HL-60/S4 (cell line): ENCODE data around the gene UBAP1.
"Not testable (repeated sequence)": the region's sequence is repeated elsewhere in the genome, so short reads cannot be mapped to it uniquely, and the experiment has no call there.

Source experiments
- in situ Hi-C: fragments of 300-500 bp; cut with MboI; formaldehyde crosslinking; loops from 2 replicates; pipeline ENCODE4 v1.14.3; 2022; ENCODE audit warnings: low sequenced_read_pairs

The UBAP1 gene

DNA sequence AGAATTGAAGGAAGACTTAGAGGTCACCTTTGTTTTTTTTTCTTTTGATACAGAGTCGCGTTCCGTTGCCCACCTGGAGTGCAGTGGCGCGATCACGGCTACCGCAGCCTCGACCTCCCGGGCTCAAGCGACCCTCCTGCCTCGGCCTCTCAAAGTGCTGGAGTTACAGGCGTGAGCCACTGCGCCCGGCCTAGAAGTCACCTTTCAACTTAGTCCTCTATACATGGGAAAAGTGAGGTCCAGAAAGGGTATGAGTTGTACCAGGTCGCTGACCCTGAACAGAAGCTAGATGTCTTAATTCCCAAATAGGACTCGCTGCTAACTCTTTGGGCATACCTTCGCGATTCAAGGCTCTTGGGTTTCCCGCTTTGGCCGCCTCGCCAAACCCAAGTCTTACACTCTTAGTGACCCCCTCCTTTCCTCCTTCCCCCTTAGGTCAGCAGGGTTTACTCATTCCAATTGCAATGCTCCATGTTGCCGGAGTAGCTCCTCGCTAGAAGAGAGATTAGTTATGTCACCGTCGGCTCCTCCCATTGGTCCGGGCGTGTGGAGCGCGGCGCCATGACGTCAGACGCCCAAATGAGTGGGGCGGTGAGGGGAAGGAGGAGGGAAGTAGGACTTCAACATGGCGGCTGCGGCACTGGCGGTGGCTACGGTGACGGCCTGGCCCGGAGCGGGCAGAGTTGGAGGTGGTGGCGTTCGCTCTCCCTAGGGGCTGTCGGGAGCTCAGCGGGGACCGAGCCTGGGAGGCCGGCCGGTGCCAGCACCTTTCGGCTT, at the start of gene UBAP1:
TSS of gene UBAP1 (plus strand) at position 608 of the 777 bp plus-strand sequence. CDS start 41,872 bp downstream, outside the sequence.
- in situ Hi-C loops = no loop called here

DNA sequence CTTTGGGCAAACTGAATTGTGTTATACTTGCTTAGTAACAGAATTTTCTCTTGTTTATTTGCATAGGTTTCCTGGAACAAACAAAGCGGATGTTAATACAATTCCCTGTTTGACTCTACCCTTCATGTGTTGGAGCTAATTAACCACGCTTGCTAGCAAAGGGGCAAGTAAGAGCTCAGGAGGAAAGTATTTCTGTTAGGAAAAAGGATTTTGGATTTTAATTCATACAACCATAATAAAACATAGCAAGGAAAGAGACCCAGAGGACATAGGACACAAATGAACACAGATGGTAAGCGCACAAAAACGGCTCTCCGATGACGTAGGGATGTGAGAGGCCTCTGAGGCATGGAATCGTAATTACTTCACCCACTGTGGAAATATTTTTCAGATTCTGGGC, 47.3 kb upstream of the UBAP1 start:
- in situ Hi-C loops = no loop called here

DNA sequence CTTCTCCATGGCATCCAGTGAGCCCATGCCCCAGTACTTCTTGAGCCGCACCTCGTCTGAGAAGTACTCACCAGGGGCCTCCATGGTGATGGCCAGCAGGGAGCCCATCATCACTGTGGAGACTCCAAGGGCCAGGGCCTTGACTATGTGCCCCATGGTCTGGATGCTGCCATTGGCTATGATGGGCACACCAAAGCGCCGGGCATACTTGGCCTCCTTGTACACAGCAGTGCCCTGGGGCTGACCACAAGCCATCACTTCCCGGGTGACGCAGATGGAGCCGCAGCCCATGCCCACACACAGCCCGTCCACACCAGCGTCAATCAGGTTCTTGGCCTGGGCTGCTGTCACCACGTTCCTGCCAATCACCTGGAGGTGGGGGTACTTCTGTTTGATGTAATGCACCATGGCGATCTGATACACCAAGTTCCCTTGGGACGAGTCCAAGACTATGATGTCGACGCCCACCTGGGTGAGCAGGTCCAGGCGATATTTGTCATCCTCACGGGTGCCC, 45.4 kb upstream of the UBAP1 start:
- in situ Hi-C loops = no loop called here

DNA sequence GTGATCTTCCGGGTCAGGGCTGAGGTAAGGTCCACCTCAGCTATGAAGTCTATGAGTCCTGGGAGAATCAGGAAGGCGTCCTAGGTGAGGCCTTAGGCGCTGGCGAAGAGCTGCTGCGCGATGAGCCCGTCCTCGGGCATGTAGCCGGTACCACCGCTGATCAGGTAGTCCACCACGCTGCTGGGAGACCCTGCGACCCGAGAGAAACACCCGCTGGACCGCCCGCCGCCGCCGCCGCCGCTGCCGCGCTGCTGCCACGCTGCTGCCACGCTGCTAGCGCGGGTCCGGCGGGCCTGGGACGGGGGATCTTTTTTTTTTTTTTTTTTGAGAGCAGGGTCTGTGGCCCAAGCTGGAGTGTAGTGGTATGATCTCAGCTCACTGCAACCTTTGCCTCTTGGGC, 44.3 kb upstream of the UBAP1 start:
- in situ Hi-C loops = no loop called here

DNA sequence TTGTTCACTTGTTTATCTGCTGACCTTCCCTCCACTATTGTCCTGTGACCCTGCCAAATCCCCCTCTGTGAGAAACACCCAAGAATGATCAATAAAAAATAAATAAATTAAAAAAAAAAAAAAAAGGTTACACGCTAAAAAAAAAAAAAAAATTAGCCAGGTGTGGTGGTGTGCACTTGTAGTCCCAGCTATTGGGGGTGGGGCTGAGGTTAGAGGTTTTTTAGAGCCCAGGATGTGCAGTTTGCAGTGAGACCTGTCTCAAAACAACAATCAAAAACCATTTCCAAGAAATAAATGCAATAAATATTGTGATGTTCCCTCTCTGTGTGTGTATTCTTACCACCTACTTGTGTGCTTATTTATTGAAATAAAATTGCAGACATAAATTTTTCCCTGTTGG, 40.2 kb upstream of the UBAP1 start:
- in situ Hi-C loops = not testable (repeated sequence)

DNA sequence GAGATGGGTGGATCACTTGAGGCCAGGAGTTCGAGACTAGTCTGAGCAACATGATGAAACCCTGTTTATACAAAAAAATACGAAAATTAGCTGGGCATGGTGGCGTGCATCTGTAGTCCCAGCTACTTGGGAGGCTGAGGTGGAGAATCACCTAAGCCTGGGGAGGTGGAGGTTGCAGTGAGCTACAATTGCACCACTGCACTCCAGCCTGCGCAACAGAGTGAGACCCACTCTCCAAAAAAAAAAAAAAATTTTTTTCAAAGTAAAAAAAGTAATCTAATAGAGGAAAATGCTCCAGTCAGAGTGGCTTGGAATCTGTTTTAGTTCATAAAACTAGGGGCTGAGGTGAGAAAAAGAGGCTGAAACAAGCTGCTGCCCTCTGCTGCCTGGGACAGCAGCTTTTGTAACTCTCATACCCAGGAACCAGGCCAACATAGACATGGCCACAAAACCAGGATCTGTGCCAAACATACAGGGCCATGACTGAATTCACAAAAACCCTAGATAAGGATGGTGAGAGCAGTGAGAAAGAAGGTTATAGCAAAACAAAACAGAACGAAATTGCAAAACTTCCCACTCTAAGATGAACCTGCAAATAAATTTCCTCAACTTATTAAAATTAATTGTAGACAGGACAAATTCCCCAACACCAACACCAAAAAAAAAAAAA, 39.2 kb upstream of the UBAP1 start:
- in situ Hi-C loops = no loop called here

DNA sequence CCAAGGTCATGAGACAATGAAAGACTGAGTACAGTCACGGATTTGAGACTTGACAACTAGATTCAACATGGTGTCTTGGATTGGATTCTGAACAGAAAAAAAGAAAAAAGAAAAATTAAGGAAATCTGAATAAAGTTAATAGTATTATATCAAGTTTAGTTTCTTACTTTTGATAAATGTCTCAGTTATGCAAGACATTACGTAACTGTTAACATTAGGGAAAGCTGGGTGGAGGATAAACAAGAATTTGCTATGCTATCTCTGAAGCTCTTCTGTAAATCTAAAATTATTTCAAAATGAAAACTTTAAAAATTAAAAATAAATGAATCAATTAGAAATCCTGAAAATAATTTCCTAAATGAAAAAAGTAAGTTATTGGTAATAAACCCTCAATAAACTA, 38.0 kb upstream of the UBAP1 start:
- in situ Hi-C loops = no loop called here

DNA sequence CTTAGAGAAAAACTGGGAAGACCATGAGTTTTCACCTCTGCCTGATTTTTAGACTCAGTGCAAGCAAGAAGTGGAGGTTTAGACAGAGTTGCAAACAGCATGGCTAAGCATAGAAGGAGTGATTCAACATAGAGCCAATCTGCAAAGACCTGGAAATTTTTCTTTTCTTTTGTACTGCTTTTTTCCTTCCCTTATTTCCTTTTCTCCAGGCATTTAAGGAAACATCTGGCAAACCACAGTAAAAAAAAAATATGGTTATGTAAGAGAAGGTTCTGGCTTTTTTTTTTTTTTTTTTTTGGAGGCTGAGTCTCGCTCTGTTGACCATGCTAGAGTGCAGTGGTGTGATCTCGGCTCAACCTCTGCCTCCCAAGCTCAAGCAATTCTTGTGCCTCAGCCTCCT, 35.7 kb upstream of the UBAP1 start:
- in situ Hi-C loops = no loop called here

DNA sequence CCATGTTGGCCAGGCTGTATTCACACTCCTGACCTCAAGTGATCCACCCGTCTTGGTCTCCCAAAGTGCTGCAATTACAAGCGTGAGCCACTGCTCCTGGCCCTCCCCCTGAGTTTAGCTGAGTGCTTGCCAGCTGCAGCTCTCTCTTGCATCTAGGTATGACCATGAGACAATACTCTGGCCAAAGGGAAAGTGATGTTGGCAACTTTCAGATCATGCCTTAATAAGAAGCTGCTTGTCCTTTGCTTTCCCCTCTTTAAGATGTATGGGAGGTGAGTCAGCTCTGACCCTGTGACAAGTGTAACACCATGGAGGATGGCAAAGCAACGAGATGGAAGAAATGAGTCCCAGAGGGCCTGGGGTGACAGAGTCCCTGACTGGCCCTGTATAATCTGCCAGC, 33.7 kb upstream of the UBAP1 start:
- in situ Hi-C loops = no loop called here

DNA sequence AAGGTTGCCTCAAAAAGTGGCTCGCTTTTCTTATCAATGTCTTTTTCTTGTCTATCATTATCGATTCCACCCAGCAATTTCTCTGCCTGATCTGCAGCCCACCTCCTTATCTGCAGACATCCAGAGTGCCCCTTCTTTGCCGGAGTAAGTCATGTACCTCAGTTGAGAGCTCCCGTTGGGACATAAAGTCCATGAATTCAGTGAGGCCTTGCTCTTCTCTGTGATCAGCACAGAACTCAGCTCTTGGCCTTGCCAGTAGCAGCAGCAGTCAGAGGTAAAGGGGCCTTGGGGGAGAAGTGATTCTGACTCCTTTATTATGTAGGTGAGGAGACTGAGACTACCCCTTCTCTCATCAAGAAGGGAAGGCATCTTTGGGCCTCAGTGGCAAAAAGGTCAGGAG, 27.4 kb upstream of the UBAP1 start:
- in situ Hi-C loops = no loop called here

DNA sequence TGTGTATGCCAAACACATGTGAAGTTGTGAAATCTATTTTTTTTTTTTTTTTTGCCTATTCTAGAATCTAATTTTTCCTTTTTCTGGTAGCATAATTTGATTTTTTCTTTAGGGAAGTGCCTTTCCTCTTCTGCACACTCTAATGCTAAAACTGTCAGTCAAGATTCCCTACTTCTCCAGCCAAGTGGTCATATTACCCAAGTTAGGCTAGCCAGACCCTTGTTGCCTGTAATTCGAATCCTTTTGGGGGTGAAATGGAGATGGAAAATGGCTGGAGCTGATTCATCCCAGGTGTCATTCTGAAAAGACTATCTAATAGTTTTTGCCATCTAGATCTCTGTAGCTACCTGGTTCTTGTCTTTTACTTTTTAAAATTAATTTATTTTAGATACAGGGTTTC, 24.8 kb upstream of the UBAP1 start:
- in situ Hi-C loops = no loop called here

DNA sequence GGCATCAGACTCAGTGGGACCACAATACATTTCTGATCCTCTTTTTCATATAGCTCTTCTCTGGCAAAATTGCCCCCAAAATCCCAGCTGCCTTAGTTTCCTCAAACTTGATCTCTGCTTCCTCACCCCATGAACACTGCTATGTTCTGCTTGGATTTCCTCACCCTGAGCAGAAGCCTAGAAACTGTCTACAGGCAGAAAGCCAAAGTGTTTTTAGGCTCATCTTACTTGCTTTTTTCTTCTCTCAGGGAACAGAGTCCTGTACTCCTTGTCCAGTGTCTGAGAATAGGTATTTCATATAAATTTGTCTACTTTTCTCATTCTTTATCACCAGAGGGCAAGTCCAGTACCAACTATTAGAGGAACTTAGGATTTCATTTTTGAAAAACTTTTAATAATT, 21.5 kb upstream of the UBAP1 start:
- in situ Hi-C loops = no loop called here

DNA sequence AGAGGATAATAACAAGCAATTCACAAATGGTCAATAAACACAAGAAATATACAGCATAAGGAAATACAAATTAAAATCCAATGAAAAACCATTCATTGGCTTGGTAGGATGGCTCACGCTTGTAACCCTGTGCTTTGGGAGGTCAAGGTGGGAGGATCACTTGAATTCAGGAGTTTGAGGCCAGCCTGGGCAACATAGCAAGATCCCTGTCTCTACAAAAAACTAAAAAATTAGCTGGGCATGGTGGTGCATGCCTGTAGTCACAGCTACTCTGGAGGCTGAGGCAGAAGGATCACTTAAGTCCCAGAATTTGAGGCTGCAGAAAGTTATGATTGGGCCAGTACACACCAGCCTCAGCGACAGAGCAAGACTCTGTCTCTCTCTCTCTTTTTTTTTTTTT, 20.9 kb upstream of the UBAP1 start:
- in situ Hi-C loops = no loop called here

DNA sequence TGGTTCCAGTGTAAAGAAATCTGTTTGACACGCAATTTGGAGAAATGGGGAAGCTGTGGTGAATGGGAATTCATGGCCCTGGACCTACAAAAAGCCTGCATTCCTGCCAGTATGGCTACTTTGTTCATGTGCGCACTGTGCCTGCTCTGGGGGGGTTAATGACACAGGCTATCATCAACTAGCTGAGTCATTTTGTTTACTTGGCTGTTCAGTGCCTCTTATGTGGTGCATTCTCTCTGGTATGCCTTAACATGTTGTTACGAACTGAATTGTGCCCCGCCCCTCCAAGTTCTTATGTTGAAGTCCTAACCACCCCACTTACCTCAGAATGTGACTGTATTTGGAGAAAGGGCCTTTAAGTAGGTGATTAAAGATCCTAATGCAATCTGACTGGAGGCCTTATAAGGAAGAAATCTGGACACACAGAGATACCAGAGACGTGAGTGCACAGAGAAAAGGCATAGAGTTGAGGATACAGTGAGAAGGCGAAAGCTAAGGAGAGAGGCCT, 20.4 kb upstream of the UBAP1 start:
- in situ Hi-C loops = no loop called here

DNA sequence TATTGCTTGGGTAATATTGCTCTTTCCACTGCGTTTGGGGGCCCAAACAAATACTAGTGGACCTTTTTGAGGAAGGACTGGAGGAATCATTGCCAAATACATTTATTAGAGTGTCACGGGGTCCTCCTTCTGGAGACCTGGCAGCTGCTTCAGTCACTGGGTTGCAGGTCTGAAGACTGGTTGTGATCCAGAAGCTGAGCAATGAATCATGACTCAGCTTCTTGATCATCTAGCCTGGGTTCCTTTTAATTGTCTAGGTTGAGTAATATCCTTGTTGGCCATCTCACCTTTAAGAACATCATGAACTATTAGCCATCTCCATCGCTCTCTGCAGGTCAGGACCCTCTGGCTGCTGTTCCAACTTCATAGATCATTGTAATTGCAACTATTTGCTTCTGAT, 15.4 kb upstream of the UBAP1 start:
- in situ Hi-C loops = no loop called here

DNA sequence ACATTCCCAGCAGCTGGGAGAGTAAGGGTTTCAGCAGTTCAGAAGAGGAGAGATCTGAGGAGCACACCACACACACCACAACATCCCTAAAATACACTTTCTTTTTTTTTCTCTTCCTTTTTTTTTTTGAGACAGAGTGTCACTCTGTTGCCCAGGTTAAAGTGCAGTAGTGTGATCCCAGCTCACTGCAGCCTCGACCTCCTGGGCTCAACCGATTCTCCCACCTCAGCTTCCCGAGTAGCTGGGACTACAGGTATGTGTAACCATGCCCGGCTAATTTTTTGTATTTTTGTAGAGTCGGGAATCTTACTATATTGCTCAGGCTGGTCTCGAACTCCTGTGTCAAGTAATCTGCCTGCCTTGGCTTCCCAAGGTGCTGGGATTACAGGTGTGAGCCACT, 9.7 kb upstream of the UBAP1 start:
- in situ Hi-C loops = no loop called here

DNA sequence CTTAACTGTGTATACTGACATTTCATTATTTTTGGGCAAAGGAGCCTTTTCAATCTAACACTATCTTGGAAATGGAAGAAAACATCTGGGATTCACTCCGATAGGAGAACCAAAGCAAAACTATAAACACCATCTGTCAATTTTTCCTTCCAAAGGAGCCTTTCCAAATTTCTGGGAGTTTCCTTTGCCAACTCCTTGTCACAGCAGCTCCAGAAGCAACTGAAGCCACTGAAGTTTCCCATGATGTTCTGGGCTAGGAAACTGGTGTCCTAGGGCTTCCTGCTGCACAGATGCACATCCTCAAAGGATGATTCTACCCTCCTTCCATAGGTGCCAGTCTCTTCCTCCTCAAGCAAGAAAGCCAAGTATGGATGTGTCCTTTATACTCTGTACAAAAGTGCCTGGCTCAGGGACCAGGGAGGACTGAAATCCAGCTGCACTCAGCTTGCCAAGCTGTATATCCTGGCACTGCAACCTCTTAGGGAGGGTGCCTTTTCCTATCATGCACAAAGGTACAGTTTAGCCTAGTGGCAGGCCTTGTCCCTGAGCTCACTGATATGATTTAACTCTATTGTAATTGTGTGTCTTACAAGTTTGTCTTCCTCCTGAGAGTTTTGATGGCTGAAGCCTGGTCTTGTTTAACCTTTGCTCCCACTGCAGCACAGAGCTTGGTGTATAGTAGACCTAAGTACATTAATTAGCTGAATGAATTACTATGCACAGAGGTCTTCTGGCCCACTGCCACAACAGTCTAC, 8.4 kb upstream of the UBAP1 start:
- in situ Hi-C loops = no loop called here

DNA sequence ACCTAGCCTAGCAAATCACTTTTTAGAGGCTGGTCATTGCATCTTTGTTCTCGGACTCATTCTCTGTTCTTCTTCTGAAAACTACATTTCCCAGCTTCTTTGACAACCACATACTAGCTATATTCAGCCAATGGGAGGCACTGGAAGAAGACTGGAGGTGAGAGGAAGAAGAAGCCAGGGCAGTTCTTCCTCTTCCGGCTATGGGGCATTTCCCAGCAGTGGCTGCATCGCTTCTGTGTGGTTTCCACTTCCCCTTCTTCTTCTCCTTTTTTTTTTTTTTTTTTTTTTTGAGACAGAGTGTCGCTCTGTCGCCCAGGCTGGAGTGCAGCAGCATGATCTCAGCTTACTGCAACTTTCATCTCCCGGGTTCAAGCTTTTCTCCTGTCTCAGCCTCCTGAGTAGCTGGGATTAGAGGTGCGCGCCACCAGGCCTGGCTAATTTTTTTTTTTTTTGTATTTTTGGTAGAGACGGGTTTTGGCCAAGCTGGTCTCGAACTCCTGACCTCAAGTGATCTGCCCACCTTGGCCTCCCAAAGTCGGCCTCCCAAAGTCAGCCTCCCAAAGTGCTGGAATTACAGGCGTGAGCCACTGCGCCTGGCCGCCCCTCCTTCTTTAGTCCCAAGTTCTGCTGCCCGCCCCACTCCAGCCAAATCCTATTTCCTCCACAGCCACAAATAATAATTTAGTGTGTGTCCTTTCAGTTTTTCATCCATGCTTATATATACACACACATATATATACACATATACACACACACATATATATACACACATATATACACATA, 6.9 kb upstream of the UBAP1 start:
- in situ Hi-C loops = no loop called here

DNA sequence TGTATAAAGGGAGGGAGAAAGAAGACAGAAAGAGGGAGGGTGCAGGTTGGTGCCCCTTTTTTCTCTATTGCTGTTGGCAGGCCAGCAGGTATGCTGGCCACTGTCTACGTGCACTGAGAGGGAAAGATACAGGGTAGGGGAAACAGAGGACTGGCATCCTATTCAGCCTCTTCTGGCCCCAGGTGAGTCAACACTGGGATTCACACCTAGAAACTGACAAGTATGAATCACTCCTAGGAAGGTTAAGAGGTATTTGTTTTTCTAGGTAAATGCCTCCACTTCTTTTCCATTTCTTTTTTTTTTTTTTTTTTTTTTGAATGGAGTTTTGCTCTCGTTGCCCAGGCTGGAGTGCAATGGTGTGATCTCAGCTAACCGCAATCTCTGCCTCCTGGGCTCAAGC, 2.8 kb upstream of the UBAP1 start:
- in situ Hi-C loops = no loop called here

DNA sequence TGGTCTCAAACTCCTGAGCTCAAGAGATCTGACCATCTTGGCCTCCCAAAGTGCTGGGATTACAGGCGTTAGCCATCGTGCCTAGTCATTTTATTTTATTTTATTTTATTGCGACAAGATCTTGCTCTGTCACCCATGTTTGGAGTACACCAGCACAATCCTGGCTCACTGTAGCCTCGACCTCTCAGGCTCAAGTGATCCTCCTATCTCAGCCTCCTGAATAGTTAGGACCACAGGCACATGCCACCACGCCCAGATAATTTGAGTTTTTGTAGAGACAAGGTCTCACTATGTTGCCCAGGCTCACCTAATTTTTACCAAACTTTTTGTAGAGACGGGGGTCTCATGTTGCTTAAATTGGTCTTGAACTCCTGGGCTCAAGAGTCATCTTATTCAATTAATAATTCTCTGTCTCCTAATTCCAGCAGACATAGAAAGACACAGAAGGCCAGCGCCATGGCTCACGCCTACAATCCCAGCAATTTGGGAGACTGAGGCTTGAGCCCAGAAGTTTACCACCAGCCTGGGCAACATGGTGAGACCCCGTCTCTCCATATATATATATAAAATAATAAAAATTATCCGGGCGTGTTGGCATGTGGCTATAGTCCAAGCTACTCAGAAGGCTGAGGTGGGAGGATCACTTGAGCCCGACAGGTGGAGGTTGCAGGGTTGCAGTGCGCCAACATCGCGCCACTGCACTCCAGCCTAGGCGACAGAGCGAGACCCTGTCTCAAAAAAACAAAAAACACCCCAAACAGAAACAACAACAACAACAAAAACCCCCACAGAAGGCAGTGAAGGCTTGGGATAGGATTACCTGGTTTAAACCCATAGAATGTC, 1.0 kb upstream of the UBAP1 start:
- in situ Hi-C loops = no loop called here
